Measurements from ENCODE around the gene CENPU.
A peak's percentile ranks its signal among the peaks of the same experiment; 100 is the strongest.

CENPU gene

DNA sequence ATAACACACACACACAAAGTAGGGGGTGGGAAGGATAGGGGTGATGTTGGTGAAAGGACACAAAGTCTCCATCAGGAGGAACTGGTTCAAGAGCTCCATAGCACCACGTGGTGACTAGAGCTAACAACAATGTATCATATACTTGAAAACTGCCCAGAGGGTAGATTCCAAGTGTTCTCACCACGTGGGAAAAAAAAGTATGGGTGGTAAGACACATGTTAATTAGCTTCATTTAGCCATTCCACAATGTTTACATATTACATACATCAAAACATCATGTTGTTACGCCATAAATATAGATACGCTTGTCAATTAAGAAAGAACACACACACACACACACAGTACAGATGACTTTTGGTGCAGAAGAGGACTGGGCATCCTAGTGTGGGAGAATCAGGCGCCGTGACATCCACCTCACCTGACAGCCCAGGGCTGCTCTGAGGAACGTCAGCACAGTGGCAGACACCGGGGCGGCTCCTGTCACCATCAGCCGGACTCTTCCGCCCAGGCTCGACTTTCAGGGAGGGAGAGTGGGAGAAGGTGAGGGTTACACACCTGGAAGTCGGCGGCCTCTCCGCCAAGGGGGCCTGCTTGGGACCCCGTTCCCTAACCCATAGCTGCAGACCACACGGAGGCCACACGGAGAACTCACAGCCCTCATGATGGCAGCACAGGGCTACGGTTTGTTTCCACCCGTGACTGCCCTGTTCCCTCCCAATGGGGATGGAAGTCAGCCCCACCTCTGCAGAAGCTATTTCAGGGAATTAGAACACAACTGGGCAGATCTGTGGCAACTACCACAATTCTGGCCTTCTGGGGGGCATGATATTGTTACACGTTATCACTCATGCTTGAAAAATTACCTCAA, 31.8 kb upstream of the CENPU start:
- Histone ChIP-seq H3K9me3 (ENCODE audit: control insufficient read depth, low read length) (no peaks in the 10 kb centered on the region), H3K4me3 (ENCODE audit: low read length) (no peak overlapping the region), H3K4me1 (ENCODE audit: control insufficient read depth, insufficient read depth, low read length) (peaks cover 32% of the 10 kb centered on the region), H3K9ac (ENCODE audit: low read length) (no peak overlapping the region), H3K27me3 (replicated peaks; ENCODE audit: control insufficient read depth, insufficient read depth, low read length) (no peaks in the 10 kb centered on the region), H3K36me3 (ENCODE audit: control insufficient read depth, insufficient read depth, low read length, severe bottlenecking) (peaks cover 96% of the 10 kb centered on the region)
- DNase-seq (ENCODE audit: low read depth) = no peak

DNA sequence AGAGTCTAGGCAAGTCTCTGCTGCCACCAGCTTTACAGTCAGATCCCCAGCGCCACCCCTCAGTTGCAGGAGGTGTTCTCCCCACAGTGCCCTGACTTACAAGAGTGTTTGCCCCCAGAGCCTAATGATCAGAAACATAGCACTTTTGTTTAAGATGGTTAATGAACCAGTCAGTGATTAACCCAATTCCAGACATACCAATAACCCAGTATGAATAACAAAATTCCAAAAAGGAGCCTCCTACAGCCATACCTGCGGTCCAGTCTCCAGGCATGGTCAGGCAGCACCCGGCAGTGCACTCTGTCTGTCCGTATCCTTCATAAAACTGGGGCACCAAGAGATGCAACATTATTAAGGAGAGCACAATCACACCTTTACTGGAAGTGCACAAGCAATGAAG, 30.7 kb upstream of the CENPU start:
- no peak for DNase-seq (ENCODE audit: low read depth)
- peaks cover 99% of the 10 kb centered on the region for H3K36me3 ChIP-seq (ENCODE audit: control insufficient read depth, insufficient read depth, low read length, severe bottlenecking)
- no peaks in the 10 kb centered on the region for H3K9me3 ChIP-seq (ENCODE audit: control insufficient read depth, low read length)
- H3K4me1 ChIP-seq (ENCODE audit: control insufficient read depth, insufficient read depth, low read length) = peaks cover 43% of the 10 kb centered on the region
- H3K27me3 ChIP-seq (replicated peaks; ENCODE audit: control insufficient read depth, insufficient read depth, low read length) = no peaks in the 10 kb centered on the region
- H3K4me3 ChIP-seq (ENCODE audit: low read length) = no peak overlapping the region
- no peak overlapping the region for H3K9ac ChIP-seq (ENCODE audit: low read length)

DNA sequence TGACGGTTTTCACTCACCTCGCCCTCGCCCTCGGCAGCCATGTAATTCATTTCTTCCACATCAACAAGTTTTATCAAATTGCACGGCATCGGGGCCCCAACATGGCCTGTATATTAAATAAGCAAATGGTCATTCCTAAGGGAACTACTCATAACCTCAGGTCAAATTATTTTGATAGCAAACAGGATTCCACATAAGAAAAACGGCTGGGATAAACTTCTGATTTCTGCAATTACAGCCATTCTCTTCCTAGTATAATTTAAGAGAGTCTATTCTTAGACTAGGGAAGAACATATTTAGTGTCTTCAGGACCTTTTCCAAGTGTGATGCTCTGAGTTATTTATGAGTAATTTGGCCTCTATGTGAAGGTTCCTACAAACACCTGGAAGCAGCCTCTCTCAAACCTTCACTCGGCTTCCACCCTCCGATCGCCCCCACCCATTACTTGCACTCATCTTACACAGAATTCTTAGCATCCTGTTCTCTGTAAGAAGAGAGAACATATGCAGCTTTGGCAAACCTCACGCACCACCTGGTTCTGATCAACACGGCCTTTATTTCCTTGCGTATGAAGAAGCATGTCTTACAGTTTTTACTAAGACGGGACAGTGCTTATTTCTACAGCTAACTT, 29.4 kb upstream of the CENPU start:
- Histone ChIP-seq H3K4me3 (ENCODE audit: low read length) (no peak overlapping the region), H3K9me3 (ENCODE audit: control insufficient read depth, low read length) (no peaks in the 10 kb centered on the region), H3K9ac (ENCODE audit: low read length) (peak overlapping the region; percentile 53), H3K4me1 (ENCODE audit: control insufficient read depth, insufficient read depth, low read length) (peaks cover 44% of the 10 kb centered on the region), H3K36me3 (ENCODE audit: control insufficient read depth, insufficient read depth, low read length, severe bottlenecking) (peaks cover 86% of the 10 kb centered on the region), H3K27me3 (replicated peaks; ENCODE audit: control insufficient read depth, insufficient read depth, low read length) (no peaks in the 10 kb centered on the region)
- peak; percentile 63 for DNase-seq (ENCODE audit: low read depth)

DNA sequence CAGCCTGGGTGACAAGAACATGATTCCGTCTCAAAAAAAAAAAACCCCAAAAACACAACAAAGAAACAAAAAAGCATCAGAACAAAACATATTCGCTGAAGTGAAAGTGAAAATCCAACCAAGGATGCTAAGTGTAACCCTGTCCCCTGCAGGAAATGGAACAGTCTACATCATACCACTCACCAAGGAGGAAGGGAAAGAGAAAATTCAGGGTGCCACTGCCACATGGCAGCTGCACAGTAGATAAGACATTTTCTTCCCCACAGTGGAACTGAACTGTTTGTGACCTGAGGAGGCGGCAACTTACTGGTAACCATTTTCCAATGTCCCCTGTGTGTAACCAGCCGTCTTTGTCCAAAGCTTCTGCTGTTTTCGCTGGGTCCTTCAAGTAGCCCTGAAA, 28.2 kb upstream of the CENPU start:
- H3K9ac ChIP-seq (ENCODE audit: low read length) = peak overlapping the region; percentile 53
- no peaks in the 10 kb centered on the region for H3K9me3 ChIP-seq (ENCODE audit: control insufficient read depth, low read length)
- H3K27me3 ChIP-seq (replicated peaks; ENCODE audit: control insufficient read depth, insufficient read depth, low read length) = no peaks in the 10 kb centered on the region
- H3K36me3 ChIP-seq (ENCODE audit: control insufficient read depth, insufficient read depth, low read length, severe bottlenecking) = peaks cover 82% of the 10 kb centered on the region
- H3K4me1 ChIP-seq (ENCODE audit: control insufficient read depth, insufficient read depth, low read length) = peaks cover 56% of the 10 kb centered on the region
- H3K4me3 ChIP-seq (ENCODE audit: low read length) = no peak overlapping the region
- no peak for DNase-seq (ENCODE audit: low read depth)

DNA sequence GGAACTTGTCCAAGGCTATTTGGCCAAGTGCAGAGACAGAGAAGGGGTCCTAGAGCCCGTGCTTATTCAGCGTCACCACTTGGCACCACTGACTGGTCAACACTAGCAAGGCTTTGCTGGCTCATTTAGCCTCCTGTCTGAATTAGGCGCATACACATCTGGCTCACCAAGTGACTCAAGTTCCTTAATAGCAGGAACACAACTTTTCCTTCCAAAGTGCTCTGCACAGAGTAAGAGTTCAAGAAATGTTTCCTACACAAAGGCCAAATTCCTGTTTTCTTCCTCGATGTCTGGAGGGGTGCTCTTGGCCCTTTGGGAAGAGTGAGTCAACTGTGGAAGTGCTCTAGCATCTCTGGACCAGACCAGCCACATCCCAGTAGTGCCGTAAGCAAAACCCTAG, 26.8 kb upstream of the CENPU start:
- Histone ChIP-seq H3K36me3 (ENCODE audit: control insufficient read depth, insufficient read depth, low read length, severe bottlenecking) (peaks cover 79% of the 10 kb centered on the region), H3K9ac (ENCODE audit: low read length) (peak overlapping the region; percentile 18), H3K9me3 (ENCODE audit: control insufficient read depth, low read length) (no peaks in the 10 kb centered on the region), H3K4me1 (ENCODE audit: control insufficient read depth, insufficient read depth, low read length) (peaks cover 70% of the 10 kb centered on the region), H3K4me3 (ENCODE audit: low read length) (peak overlapping the region; percentile 22), H3K27me3 (replicated peaks; ENCODE audit: control insufficient read depth, insufficient read depth, low read length) (no peaks in the 10 kb centered on the region)
- DNase-seq (ENCODE audit: low read depth) = no peak

DNA sequence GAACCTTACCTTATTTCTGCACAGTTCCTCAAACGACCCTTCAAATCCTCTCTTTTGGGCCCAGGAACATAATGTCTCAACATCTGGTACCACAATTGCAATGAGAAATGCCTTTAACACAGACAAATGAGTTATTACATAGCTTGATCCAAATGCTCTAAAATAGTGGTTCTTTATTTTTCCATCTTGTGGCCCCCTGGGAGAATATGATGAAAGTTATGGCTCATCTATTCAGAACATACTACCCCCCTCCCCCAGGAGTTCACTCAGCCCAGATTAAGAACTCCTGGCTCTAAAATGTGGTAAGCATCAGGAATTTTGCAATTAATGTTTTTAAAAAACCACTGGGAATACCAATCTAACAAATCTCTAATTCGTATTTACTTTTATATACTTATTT, 23.9 kb upstream of the CENPU start:
- Histone ChIP-seq H3K9me3 (ENCODE audit: control insufficient read depth, low read length) (no peaks in the 10 kb centered on the region), H3K27me3 (replicated peaks; ENCODE audit: control insufficient read depth, insufficient read depth, low read length) (no peaks in the 10 kb centered on the region), H3K36me3 (ENCODE audit: control insufficient read depth, insufficient read depth, low read length, severe bottlenecking) (peaks cover 76% of the 10 kb centered on the region), H3K4me1 (ENCODE audit: control insufficient read depth, insufficient read depth, low read length) (peaks cover 65% of the 10 kb centered on the region), H3K9ac (ENCODE audit: low read length) (peak overlapping the region; percentile 80), H3K4me3 (ENCODE audit: low read length) (peak overlapping the region; percentile 51)
- DNase-seq (ENCODE audit: low read depth) = peak; percentile 61

DNA sequence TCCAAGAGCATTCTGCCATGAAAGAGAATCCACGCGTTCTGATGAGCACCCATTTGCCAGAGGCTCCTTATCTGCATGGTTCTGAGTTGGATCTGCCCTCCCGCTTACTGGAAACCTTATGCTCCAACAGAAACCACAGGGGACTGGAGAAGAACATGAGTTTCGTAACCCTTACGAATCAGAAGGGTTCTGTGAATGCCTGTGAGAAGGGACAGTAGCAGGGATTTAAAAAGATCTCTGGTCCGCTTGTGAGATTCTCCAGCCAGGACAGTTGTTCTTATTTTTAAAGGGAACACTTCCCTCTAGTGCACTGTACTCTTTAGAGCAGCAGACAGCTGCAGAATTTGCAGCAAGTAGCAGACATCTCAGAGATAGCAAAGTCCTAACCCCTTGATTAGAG, 22.5 kb upstream of the CENPU start:
- Histone ChIP-seq H3K9me3 (ENCODE audit: control insufficient read depth, low read length) (no peaks in the 10 kb centered on the region), H3K27me3 (replicated peaks; ENCODE audit: control insufficient read depth, insufficient read depth, low read length) (no peaks in the 10 kb centered on the region), H3K4me1 (ENCODE audit: control insufficient read depth, insufficient read depth, low read length) (peaks cover 62% of the 10 kb centered on the region), H3K9ac (ENCODE audit: low read length) (peak overlapping the region; percentile 80), H3K36me3 (ENCODE audit: control insufficient read depth, insufficient read depth, low read length, severe bottlenecking) (peaks cover 75% of the 10 kb centered on the region), H3K4me3 (ENCODE audit: low read length) (peak overlapping the region; percentile 51)
- peak; percentile 59 for DNase-seq (ENCODE audit: low read depth)

DNA sequence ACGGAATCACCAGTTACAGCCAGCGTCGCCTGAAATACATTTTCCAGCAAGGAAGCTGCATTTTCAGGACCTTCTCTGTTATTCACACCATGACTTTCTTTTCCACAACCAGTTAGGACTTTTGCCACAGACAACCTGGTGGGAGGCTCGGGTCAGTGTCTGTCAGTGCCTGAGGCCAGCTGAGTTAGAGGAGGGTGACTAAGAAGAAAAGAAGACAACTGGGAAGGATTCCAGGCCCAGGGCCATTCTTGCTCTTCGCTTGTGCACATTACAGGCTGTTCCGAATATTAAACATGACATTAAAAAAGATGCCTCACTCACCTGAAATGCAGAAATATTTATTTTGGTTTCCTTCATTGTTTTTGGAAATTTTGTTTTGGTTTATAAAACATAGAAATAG, 21.4 kb upstream of the CENPU start:
- H3K9ac ChIP-seq (ENCODE audit: low read length) = peak overlapping the region; percentile 80
- H3K36me3 ChIP-seq (ENCODE audit: control insufficient read depth, insufficient read depth, low read length, severe bottlenecking) = peaks cover 64% of the 10 kb centered on the region
- H3K9me3 ChIP-seq (ENCODE audit: control insufficient read depth, low read length) = no peaks in the 10 kb centered on the region
- peak; percentile 77 for DNase-seq (ENCODE audit: low read depth)
- H3K4me3 ChIP-seq (ENCODE audit: low read length) = peak overlapping the region; percentile 51
- H3K27me3 ChIP-seq (replicated peaks; ENCODE audit: control insufficient read depth, insufficient read depth, low read length) = no peaks in the 10 kb centered on the region
- peaks cover 51% of the 10 kb centered on the region for H3K4me1 ChIP-seq (ENCODE audit: control insufficient read depth, insufficient read depth, low read length)

DNA sequence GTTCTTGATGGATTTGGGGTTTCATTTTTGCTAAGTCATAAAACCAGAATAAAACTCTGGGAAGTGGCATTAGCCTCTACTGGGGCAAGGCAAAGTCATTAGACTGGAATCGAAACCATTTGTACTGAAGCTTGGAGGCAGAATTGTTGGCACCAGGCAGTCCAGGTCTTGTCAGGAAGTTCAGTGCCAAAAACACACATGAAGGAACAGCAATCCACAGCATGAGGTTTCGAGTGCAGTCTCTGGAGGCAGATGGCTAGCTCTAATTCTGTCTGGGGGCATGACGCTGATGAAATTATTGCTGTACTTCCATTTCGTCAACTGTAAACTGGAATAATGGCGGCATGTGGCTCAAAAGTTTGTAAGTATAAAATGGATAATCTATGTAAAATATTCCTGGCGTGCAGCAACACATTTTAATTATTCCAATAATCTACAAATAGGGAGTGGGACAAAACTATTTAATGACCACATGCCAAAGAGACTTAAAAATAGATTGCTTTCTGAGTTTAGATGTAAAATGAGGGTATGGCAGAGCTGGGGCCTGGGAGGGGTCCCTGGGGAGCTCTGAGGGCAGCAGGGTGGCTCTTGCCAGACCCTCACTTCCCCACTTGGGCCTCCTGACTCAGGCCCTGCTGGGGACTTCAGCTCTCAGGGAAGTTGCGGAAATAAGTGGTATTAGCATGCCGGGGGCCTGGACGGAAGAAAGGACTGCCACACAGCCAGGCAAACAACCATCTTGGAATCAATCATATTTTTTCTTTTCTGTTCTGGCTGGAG, 18.8 kb upstream of the CENPU start:
- Histone ChIP-seq H3K27me3 (replicated peaks; ENCODE audit: control insufficient read depth, insufficient read depth, low read length) (no peaks in the 10 kb centered on the region), H3K9ac (ENCODE audit: low read length) (no peak overlapping the region), H3K36me3 (ENCODE audit: control insufficient read depth, insufficient read depth, low read length, severe bottlenecking) (peaks cover 55% of the 10 kb centered on the region), H3K9me3 (ENCODE audit: control insufficient read depth, low read length) (no peaks in the 10 kb centered on the region), H3K4me3 (ENCODE audit: low read length) (no peak overlapping the region), H3K4me1 (ENCODE audit: control insufficient read depth, insufficient read depth, low read length) (peaks cover 46% of the 10 kb centered on the region)
- DNase-seq (ENCODE audit: low read depth) = no peak

DNA sequence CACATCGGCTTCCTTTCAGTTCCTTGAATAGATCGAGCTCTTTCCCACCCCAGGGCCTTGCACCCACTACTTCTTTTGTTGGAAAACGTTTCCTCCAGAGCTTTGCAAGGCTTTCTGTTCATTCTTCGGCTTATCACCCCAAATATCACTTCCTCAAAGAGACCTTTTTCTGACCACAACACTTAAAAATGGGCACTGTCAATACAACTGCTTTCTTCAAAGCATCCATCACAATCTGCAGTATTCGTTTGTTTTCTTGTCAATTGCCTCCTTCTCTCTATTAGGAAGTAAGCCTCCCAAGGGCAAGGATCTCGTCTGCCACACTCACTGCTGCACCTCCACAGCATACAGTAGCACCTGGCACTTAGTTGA, 17.7 kb upstream of the CENPU start:
- DNase-seq (ENCODE audit: low read depth) = no peak
- Histone ChIP-seq H3K4me3 (ENCODE audit: low read length) (no peak overlapping the region), H3K27me3 (replicated peaks; ENCODE audit: control insufficient read depth, insufficient read depth, low read length) (no peaks in the 10 kb centered on the region), H3K36me3 (ENCODE audit: control insufficient read depth, insufficient read depth, low read length, severe bottlenecking) (peaks cover 44% of the 10 kb centered on the region), H3K9ac (ENCODE audit: low read length) (no peak overlapping the region), H3K9me3 (ENCODE audit: control insufficient read depth, low read length) (no peaks in the 10 kb centered on the region), H3K4me1 (ENCODE audit: control insufficient read depth, insufficient read depth, low read length) (peaks cover 46% of the 10 kb centered on the region)

DNA sequence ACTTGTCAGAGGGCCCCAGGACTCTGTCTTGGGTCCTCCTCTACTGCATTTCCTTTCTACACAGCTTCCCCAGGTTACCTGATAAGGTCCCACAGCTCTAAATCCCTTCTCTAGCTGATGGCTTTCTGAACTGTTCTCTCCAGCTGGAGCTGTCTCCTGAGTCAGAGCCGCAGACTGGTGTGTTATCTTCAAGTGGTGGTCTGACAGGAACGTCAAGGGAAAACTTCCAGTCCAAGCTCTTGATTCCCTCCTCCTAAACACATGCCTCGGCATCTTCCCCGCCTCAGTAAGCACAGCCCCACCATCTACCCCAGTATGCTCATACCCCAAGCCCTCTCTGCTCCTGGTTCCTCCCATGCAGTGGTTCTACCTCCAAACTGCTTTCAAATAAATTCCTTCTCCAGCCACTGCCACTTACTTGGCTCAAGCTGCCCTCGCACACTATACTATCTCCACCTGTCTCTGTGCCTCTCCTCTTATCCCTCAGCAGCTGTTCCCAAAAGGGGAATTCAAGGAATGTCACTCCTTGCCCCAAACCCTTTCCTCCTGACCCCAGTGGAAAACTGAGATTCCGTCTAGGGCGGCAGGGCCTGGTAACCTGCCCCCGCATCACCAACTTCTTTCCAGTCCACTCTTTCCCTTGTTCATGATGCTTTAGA, 17.2 kb upstream of the CENPU start:
- Histone ChIP-seq H3K4me3 (ENCODE audit: low read length) (no peak overlapping the region), H3K9me3 (ENCODE audit: control insufficient read depth, low read length) (no peaks in the 10 kb centered on the region), H3K36me3 (ENCODE audit: control insufficient read depth, insufficient read depth, low read length, severe bottlenecking) (peaks cover 41% of the 10 kb centered on the region), H3K4me1 (ENCODE audit: control insufficient read depth, insufficient read depth, low read length) (peaks cover 46% of the 10 kb centered on the region), H3K9ac (ENCODE audit: low read length) (no peak overlapping the region), H3K27me3 (replicated peaks; ENCODE audit: control insufficient read depth, insufficient read depth, low read length) (no peaks in the 10 kb centered on the region)
- no peak for DNase-seq (ENCODE audit: low read depth)

Measured in adipocyte (in vitro differentiated cells).